HG02642 (cell line): ENCODE results near the gene PSKH1.
A peak's percentile ranks its signal among the peaks of the same experiment; 100 is the strongest.

Experiments used
- ATAC-seq: cut with Tn5 transposase; IDR thresholded peaks from one replicate; pipeline ENCODE4 v1.9.1; 2021; ENCODE audit warnings: mild to moderate bottlenecking; ENCODE audit not compliant: unreplicated experiment, poor library complexity

PSKH1 gene

DNA sequence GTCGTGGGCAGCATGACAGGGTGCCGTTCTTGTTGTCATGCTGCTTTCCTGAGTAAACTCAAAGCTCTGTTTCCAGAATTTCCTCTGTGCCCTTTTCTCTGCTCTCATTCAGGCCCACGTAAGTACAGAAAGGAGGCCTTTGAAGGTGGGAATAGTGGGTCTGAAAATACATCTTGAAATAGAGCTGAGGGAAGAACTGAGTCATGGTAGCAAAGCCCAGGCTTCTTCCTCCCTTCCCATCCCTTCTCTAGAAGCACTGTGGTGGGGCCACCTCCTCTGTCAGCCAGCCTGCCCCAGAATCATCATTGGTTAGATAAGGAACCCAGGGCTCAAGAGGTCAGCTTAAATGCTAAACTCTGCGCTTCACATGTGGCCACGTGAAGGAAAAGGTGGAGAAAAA, 29.2 kb downstream of the PSKH1 start:
- no peak for ATAC-seq

DNA sequence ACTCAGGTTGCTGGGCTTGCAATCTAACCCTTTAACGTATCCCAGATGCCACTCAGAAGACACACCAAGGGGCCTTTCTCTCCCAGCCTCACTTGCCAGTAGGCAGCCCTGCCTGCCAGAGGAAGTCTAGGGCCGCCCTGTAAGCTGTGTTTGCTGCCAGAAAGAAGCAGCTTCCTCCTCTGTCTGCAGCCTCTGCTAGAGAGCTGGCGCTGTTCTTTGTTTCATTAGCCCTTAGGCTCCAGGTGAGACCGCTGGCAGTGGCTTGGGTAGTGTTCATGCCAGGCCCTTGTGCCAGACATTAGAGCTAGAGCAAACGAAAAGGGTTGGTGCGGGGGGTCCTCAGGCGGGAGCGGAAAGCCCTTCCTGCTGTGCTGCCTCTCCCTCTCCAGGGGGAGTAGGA, 29.7 kb downstream of the PSKH1 start:
- no peak for ATAC-seq

DNA sequence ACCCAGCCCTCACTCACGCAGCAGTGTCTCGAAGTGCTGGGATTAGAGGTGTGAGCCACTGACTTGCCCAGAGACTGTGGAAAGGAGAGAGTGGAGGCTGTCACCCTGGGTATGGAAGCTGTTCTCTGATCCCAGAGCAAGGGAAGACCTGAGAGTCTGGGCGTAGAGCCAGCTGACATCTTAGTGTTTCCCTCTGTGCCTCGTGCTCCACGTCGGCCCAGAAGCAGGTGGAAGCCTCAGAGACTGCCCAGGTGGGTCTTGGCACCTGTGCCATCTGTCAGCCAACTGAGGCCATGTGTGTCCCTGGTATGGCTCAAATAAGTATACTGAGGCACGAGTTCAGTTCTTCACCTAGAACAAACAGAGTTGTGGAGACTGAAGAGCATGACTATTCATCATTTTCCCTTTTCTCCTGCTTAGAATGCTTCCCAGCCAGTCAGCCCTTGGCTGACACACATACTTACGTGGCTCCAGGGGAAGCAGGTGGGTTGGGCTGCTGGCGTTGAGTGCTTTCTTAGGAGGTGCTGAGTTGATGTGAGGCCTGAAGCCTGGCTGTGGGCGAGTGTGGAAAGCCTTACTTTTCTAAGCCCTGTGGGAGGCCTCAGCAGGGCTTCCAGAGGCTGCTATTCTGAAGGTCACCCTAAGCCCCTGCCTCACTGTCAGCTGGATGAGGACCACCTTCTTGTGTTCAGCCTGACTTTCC, 30.5 kb downstream of the PSKH1 start:
- ATAC-seq = no peak

DNA sequence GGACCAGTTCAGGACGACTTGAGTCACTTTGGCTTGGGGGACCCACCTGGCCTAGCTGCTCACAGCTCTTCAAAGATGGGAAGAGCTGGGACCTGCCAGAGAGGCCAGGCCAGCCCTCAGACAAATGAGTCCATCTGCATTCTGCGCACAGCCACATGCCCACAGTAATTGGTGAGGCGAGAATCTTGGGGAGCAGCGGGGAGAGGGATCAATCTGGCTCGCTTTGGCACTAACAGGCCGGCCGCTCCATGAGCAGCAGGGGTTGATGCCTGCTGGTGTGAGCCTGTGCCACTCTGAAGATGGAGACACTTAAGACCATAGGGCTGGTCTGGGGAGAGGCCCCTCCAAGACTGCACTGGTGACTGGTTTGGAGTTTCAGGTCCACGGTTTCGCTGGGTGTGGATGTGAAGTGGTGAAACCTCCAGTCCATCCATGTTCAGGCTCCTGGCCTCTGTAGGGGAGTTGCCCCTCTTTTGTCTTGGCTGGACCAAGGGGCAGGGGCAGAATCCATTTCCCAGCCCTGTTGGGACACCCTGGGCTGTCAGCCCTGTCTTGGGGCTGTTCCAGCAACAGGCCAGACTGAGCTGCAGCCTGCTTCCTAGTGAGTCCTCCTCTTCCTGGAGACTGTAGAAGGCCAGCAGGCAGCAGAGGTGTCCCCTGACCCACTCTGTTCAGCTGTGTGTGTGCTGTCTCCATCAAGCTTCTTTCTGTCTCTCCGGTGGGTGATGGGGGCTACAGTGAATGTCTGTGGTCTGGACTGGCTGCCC, 31.3 kb downstream of the PSKH1 start:
- ATAC-seq = no peak

DNA sequence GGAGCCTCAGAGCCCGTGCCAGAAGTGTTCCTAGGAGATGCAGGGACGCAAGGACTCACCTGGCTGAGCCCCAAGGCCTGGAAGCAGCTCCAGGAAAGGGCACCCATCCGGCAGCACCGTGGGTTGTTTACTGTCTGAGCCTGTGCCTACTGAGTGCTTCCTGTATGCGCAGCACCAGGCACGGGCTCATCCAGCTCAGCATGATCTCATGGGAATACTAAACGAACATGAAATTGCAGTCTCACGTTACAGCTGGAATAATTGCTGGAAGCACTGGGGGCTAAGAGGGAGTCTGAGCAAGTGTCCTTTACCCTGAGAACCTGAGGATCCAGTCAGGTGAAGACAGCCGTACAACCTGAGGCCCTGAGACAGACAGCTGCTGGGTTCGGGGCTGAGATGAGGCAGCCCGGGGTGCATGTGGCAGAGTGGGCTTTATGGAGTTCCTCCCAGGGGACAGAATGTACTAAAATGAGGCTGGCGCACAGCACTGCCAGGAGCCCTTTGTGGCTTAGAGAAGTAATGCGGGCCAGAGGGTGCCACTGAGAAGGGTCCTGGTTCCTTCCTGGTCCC, 33.2 kb downstream of the PSKH1 start:
- ATAC-seq = no peak

DNA sequence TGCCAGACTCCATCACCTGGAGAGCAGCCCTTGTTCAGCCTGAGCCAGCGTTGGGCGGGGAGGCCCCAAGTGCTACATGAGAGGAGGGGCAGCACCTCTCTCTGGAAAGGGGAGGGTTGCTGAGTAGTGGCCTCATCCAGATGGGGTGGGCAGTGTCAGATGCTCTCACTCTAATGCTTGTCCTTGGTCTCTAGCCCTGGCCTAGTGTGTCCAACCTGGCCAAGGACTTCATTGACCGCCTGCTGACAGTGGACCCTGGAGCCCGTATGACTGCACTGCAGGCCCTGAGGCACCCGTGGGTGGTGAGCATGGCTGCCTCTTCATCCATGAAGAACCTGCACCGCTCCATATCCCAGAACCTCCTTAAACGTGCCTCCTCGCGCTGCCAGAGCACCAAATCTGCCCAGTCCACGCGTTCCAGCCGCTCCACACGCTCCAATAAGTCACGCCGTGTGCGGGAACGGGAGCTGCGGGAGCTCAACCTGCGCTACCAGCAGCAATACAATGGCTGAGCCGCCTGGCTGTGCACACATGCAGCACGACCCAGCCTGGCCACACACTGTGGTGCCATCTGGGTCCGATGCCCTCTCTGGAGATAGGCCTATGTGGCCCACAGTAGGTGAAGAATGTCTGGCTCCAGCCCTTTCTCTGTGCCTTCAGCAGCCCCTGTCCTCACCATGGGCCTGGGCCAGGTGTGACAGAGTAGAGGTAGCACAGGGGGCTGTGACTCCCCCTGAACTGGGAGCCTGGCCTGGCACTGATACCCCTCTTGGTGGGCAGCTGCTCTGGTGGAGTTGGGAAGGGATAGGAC, 34.3 kb downstream of the PSKH1 start:
- ATAC-seq = no peak

DNA sequence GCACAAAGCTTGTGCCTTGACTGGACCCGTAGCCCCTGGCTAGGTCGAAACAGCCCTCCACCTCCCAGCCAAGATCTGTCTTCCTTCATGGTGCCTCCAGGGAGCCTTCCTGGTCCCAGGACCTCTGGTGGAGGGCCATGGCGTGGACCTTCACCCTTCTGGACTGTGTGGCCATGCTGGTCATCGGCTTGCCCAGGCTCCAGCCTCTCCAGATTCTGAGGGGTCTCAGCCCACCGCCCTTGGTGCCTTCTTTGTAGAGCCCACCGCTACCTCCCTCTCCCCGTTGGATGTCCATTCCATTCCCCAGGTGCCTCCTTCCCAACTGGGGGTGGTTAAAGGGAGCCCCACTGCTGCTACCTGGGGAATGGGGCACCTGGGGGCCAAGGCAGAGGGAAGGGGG, 35.1 kb downstream of the PSKH1 start:
- no peak for ATAC-seq

DNA sequence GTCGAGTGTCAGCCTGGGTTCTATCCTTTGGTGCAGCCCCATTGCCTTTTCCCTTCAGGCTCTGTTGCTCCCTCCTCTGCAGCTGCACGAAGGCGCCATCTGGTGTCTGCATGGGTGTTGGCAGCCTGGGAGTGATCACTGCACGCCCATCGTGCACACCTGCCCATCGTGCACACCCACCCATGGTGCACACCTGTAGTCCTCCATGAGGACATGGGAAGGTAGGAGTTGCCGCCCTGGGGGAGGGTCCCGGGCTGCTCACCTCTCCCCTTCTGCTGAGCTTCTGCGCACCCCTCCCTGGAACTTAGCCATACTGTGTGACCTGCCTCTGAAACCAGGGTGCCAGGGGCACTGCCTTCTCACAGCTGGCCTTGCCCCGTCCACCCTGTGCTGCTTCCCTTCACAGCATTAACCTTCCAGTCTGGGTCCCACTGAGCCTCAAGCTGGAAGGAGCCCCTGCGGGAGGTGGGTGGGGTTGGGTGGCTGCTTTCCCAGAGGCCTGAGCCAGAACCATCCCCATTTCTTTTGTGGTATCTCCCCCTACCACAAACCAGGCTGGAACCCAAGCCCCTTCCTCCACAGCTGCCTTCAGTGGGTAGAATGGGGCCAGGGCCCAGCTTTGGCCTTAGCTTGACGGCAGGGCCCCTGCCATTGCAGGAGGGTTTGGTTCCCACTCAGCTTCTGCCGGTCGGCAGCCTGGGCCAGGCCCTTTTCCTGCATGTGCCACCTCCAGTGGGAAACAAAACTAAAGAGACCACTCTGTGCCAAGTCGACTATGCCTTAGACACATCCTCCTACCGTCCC, 35.7 kb downstream of the PSKH1 start:
- peak; percentile 53 for ATAC-seq

DNA sequence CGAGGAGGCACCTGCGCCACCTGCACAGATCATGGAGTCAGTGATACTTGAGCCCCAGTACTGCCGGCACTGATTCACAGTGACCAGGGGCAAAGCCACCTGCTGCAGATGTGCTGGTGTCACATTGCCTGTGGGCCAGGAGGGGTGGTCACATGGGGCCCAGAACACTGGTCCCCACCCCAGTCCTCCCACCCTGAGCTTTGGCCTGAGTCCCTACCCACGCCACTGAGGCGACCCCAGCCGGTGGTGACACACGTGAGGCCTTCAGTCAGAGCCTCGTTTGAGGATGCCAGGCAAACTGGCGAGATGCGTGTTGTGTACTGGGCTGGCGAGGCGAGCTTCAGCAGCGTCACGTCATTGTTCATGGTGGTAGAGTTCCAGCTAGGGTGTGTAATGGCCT, 37.1 kb downstream of the PSKH1 start:
- no peak for ATAC-seq

DNA sequence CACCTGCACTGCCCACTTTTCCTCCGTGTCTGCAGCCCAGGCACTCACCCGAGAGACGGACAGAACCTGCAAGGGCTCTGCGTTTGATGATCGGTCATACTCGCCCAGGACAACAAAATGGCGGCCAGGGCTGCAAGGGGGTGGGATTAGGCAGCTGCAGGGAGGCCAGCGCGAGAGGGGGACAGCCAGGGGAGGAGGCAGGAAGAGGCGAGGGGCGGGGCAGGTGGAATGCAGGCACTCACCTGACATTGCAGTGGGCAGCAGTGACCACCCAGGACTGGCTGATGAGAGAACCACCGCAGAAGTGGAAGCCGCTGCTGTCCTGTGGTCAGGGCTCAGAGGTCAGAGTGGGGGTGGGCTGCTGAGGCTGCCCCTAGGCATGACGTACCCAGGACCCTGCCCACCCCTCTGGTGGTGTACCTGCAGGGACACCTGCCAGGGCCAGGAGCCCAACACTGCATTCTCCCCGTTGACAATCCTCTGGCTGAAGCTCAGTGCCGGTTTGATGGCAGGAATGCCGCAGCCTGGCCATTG, 37.7 kb downstream of the PSKH1 start:
- ATAC-seq = no peak

DNA sequence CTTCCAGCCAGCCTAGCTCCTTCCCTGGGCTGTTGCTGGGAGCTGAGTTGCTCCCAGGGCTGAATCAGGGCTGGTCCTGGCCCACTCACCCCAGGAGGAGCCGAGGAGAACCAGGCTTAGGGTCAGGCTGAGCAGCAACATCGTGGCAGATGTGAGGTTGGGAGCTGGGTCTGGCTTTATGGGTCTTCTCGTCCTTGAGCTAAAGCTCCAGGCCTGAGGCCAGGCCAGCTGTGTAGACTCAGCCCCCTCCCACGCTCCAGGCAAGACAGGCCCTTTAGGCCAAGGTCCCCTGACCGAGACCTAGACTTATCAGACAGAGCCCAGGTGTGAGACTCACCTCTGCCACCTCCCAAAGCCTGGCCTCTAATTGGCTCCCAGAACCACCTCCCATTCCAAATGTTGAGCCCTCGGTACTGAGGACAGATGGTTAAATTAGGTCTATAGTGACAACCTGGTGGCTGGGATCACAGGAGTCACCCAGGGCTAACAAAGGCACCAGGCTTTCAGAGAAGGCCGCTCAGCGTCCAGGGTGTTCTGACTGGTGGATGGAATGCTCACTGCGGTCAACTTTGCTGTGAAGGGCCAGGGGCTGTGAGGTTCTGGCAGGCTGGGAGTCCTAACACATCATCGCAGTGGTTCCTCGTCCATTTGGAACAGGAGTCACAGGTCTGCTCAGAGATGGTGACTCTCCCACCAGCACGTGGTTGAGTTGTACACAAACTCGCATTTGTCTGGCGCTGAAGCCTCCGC, 38.8 kb downstream of the PSKH1 start, which contains the start of gene CTRL:
Gene CTRL, minus strand, starts transcription at position 151 of the 750 bp plus-strand sequence. Its CDS starts 10 bp downstream, at position 141.
- no peak for ATAC-seq

DNA sequence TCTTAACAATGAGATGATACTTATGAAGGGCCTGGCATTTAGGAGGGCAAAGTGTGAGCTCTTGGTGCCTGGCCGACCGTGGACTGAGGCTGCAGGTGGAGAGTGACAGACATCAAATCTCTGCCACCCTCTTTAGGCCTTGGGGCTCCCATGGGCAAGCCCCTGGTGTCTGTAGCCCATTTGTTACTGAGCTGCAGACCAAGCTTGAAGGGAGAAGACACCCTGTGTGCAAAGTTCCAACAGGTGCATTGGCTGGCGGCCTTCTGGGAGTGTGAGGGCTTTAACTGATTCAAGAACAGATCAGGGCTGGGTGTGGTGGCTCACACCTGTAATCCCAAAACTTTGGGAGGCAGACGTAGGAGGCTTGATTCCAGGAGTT, 39.4 kb downstream of the PSKH1 start:
- no peak for ATAC-seq

DNA sequence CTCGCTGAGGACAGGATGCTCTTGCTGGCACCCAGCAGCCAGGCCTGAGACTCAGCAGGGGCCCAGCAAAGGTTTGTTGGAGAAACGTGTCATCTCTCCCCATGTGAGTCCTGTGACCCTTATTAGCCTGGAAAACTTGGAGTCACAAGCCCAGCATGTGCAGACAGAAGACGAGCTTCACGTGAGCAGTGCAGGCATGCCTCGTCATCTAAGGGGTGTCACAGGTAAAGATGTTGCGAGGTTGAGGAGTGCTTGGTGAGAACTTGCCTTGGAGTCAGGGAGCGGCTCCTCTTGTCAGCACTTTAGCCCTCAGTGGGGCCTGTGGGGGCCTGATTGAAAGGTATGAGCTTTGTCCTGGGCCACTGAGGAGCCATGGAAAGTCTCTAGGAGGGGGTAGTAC, 40.8 kb downstream of the PSKH1 start:
- ATAC-seq = no peak

DNA sequence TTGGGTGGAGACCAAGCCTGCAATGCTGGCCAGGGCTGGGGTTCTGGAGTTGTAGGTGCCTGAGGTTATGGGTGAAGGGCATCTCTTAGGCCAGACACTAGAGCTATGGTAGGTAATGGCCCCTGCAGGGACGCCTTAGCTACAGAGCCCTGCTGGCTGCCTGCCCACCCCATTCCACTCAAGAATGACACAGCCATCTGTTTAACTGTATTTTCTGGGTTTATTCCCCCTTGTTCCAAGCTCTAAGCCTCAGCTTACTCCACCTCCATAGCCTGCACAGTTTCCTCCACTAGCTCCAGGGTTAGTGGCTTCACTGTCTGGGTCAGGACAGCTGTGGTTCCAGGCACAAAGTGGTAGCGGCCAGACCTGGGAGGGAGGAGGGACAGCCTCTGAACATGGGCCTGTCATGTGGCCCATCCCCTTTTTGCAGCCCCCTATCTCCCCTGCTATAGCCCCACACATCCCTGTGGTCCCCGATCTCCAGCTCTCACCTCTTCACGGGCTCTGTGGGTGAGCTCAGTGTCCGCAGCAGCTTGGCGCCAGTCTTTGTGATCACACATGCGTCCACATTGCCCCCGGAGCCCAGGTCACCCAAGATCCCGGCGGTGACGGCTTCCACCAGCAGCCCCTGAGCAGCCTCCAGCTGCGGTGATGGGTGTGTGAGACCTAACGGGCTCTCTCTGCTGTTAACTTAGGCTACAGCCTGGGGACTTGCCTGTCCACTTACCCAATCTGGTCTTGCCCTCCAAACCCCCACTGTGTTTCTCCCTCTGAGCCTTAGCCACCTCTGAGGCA, 41.4 kb downstream of the PSKH1 start:
- ATAC-seq = no peak

DNA sequence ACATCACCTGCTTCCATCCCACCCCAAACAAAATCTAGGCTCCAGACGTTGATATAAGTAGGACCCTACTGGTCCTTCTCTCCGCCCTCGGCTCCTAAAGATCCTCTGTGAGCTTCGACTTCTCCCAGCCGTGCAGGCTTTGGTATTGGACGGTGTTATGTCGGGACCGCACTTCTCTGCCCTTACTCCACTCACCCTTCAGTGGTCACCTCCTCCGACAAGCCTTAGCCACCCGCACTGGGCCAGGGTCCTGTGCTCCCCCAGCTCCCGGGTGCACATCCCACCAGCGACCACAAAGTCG, 42.0 kb downstream of the PSKH1 start:
- no peak for ATAC-seq

DNA sequence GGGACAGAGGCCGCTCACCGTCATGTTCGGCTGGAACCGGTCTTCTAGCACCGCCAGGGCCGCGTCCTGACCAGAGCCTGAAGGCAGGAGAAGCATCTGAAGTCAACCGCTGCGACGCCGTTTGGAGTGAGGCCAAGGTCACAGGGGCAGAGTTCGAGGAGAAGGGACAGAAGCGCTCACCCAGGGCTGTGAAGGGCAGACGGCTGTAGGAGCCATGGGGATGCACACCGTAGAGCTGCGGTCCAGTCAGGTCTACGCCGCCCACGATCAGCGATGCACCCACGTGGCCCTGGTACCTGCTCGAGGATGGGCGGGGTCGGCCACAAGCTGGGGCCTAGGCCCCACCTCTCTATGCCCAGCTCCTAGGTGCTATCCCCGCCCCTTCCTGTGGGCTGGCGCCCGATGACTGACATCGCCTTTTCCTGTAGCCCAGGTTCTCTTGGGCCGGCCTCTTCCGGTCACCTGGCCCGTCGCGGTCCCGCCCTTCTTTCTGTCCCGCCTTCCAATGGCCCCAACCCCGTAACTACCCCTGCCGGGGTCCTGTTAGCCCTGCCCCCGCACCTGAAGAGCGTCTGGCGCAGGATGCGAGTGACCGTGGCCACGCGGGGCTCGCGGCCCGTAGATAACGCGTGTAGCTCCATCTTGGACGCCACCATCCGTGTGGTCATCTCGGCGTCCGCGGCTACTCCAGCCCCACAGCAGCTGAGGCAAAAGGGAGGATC, 42.5 kb downstream of the PSKH1 start:
- peak; percentile 90 for ATAC-seq

DNA sequence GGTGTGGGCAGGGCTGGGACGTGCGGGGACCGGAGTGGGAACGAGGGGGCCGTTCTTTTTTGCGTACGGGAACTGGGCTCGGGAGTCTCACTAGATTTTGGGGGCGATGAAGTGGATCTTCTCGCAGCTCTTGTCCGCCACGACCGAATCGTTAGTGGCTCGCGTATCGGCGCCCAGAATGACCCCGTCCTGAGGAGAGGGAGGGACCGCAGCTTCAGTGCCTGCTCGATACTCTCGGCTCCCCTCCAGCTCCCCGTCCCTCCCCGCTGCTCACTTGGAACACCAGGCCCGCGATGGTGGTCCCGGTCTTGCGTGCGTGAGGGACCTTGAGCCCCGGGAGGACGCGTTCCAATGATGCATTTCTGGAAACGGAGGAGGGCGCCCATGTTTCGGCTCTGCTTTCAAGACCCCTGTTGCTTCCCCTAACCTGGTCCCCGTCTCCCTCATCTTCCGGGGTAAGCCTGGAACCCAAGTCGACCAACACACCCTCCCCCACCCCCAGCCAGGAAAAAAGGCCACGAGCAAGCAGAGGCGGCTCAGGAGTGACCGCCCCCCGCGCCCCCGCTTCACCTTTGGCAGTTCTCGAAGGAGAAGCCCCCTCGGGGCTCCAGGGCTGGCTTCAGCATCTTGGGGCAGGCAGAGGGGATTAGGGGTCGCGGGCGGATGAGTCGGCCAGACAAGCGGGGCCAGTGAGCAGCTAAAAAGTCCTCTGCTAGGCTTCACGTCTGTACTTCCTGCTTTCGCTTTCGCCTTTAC, 43.2 kb downstream of the PSKH1 start, which contains the start of gene PSMB10:
Gene PSMB10, minus strand, starts transcription at position 727 of the 756 bp plus-strand sequence. Its CDS starts 101 bp downstream, at position 626.
- peak; percentile 10 for ATAC-seq
